A549 (cell line): ENCODE data around the gene CLDND1.

ENCODE experiments used
- CBX8 ChIP-seq: fragments of 200-600 bp; sonication (generic); IDR thresholded peaks from 2 replicates; pipeline ENCODE4 v1.6.1; 2016
- CEBPB ChIP-seq, 2 experiments: fragments of >200 bp in 1 of 2; sonication (Bioruptor Twin) in 1 of 2; formaldehyde crosslinking in 1 of 2; IDR thresholded peaks; 2 replicates each; pipeline ENCODE4 v1.6.1; 2012 to 2016
- CHD4 ChIP-seq: fragments of 200-600 bp; sonication (generic); IDR thresholded peaks from 2 replicates; pipeline ENCODE4 v1.6.1; 2016; ENCODE audit warnings: antibody characterized with exemption, mild to moderate bottlenecking, borderline replicate concordance
- MAFK ChIP-seq: fragments of 450-650 bp; IDR thresholded peaks from 2 replicates; pipeline ENCODE4 v1.6.1; 2014; ENCODE audit not compliant: partially characterized antibody
- POLR2A ChIP-seq: IDR thresholded peaks from 2 replicates; pipeline ENCODE4 v1.6.1; 2012; ENCODE audit warnings: mild to moderate bottlenecking, low read length
- RAD21 ChIP-seq, 2 experiments: fragments of >200 bp in 1 of 2; sonication (Bioruptor Twin) in 1 of 2; formaldehyde crosslinking in 1 of 2; IDR thresholded peaks in 1 of 2; conservative IDR thresholded peaks in 1 of 2; 2 replicates in 1 of 2; 3 replicates in 1 of 2; pipeline ENCODE4 v1.6.1; 2012 to 2018; ENCODE audit warnings: inconsistent platforms in 1 of 2
- RCOR1 ChIP-seq: fragments of 150-350 bp; IDR thresholded peaks from 2 replicates; pipeline ENCODE4 v1.6.1; 2014; ENCODE audit warnings: antibody characterized with exemption, low read length, low read depth
- TF ChIP-seq, protein P1 (sequence below): fragments of >200 bp; sonication (Bioruptor Twin); formaldehyde crosslinking; IDR thresholded peaks from 3 replicates; pipeline ENCODE4 v1.5.1; 2016
- TF ChIP-seq, protein P2 (sequence below): fragments of >200 bp; sonication (Bioruptor Twin); formaldehyde crosslinking; IDR thresholded peaks from 2 replicates; pipeline ENCODE4 v1.6.1; 2016

DNA sequence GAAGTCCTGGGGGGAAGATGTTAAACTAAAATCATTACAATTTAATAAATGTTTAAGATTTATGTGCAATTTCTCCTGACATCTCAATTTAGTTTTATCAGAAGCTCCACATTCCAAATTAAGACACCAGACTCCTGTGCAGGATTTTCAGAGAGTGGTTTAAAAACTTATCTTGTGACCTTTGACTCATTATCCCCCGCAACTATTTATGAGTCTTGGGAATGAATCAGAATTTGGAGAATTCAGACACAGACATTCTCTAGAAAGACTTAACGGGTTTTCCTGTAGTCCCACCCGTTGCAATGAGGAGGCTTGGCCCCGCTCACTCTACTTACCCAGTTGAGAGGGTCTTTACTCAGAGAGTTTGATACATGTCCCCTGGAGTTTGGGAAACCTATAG lies 18.2 kb downstream of the CLDND1 start:
- TF ChIP-seq, protein P1, sequence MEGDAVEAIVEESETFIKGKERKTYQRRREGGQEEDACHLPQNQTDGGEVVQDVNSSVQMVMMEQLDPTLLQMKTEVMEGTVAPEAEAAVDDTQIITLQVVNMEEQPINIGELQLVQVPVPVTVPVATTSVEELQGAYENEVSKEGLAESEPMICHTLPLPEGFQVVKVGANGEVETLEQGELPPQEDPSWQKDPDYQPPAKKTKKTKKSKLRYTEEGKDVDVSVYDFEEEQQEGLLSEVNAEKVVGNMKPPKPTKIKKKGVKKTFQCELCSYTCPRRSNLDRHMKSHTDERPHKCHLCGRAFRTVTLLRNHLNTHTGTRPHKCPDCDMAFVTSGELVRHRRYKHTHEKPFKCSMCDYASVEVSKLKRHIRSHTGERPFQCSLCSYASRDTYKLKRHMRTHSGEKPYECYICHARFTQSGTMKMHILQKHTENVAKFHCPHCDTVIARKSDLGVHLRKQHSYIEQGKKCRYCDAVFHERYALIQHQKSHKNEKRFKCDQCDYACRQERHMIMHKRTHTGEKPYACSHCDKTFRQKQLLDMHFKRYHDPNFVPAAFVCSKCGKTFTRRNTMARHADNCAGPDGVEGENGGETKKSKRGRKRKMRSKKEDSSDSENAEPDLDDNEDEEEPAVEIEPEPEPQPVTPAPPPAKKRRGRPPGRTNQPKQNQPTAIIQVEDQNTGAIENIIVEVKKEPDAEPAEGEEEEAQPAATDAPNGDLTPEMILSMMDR: no peak
- TF ChIP-seq RCOR1 (no peak), RAD21 (conservative IDR thresholded peaks at IDR 0.05 in 1 of 2, IDR thresholded peaks at IDR 0.05 in 1 of 2) (no peak), CEBPB (IDR thresholded peaks at IDR 0.05) (no peak), MAFK (no peak), CHD4 (no peak), POLR2A (no peak), CBX8 (no peak)
- TF ChIP-seq, protein P2, sequence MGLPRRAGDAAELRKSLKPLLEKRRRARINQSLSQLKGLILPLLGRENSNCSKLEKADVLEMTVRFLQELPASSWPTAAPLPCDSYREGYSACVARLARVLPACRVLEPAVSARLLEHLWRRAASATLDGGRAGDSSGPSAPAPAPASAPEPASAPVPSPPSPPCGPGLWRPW: no peak
